Myocyte (in vitro differentiated cells): ENCODE data around the gene SORT1. TPM values are rescaled to one million over a fixed set of nuclear protein-coding genes. Genes with fewer than 3 reads are reported as not detected.

ENCODE experiments used
- DNase-seq: peaks from one replicate; pipeline ENCODE4 v3.0.0-alpha.2; 2012; ENCODE audit warnings: low read depth
- total RNA-seq: library from RNA; depleted of rRNA; stranded (reverse); fragments of >200 nt; gene quantifications from 2 replicates; pipeline ENCODE4 v1.2.3, GENCODE V29; 2014

Gene SORT1
- total RNA-seq, 1 donor from 2014 or later = 69.7 TPM

- DNase-seq = peak; percentile 44
Observed at GRCh38 chr1:109263597-109264378, 133.9 kb downstream of the SORT1 start.

- no peak for DNase-seq
Observed at GRCh38 chr1:109263234-109263596, 134.5 kb downstream of the SORT1 start.

GRCh38 chr1:109262231-109263055 is 135.3 kb downstream of the SORT1 start:
- DNase-seq = no peak

GRCh38 chr1:109261578-109261977 is 136.1 kb downstream of the SORT1 start:
- DNase-seq = no peak

- no peak for DNase-seq
Observed at GRCh38 chr1:109261006-109261405, 136.7 kb downstream of the SORT1 start.

GRCh38 chr1:109259674-109260557 is 137.8 kb downstream of the SORT1 start:
- DNase-seq = no peak

Other genes with a start within 250 kb of the SORT1 start
- 146 and 160 TPM in 2 replicates for gene SARS1, start 184.0 kb downstream of the SORT1 start, total RNA-seq
- 0.31 and 0.43 TPM in 2 replicates for gene CELSR2, start 148.4 kb downstream of the SORT1 start, total RNA-seq
- gene PSRC1, start 114.8 kb downstream of the SORT1 start, total RNA-seq = 3.6 and 4.0 TPM in 2 replicates
- gene MYBPHL, start 90.9 kb downstream of the SORT1 start, total RNA-seq = 1.1 TPM in 1 of 2 replicates, not detected in the other
- 58.4 and 72.8 TPM in 2 replicates for gene PSMA5, start 28.5 kb upstream of the SORT1 start, total RNA-seq
- gene SYPL2, start 68.6 kb upstream of the SORT1 start, total RNA-seq = 14.7 and 15.8 TPM in 2 replicates
- gene ATXN7L2, start 86.0 kb upstream of the SORT1 start, total RNA-seq = 6.1 and 6.7 TPM in 2 replicates
- gene CYB561D1, start 96.2 kb upstream of the SORT1 start, total RNA-seq = 3.9 and 6.1 TPM in 2 replicates
- gene AMIGO1, start 111.8 kb upstream of the SORT1 start, total RNA-seq = 0.37 and 0.42 TPM in 2 replicates
- gene GPR61, start 142.0 kb upstream of the SORT1 start, total RNA-seq = 0.13 and 0.21 TPM in 2 replicates
- gene GNAI3, start 150.7 kb upstream of the SORT1 start, total RNA-seq = 6.0 and 6.6 TPM in 2 replicates
- gene GNAT2, start 221.7 kb upstream of the SORT1 start, total RNA-seq = 0.13 TPM in 1 of 2 replicates, not detected in the other
- 54.9 and 60.4 TPM in 2 replicates for gene AMPD2, start 221.9 kb upstream of the SORT1 start, total RNA-seq